ENCODE data around the gene DPF3.
A peak's percentile ranks its signal among the peaks of the same experiment; 100 is the strongest.

DPF3 gene

DNA sequence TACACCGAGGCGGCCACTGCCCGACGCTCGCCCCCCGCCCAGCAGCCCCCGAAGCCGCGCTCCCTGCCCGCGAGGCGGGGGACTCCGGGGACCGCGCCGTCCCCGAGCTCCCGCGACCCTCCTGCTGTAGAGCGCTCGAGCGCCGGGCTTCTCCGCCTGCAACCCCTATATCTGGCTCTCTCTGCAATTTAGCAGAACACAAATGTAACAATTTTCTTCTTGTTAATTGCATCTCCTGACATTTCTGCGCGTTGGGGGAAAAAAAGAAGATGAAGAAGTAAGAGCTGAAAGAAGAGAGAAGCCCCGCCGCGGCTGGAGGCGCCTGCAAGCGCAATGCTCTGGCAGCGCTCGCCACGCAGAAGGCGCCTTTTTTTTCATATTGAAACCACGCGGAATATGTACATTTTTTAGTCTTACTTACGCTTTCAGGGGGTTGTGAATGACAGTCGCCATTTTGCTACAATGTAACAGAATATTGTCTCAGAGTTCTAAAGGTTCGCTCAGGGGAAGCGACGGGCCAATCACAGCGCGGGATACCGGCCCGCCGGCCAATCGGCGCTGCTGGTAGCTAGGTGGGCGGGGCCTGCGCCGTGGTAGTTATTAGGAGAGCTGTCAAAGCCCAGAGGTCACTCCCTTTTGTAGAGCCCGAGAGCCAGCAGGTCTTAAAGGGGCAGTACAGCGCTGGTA lies at the start of gene DPF3:
DPF3 (minus strand) TSS at position 466 of the 687 bp plus-strand sequence; CDS start at position 453, 13 bp downstream.
- peak; percentile 56 for DNase-seq

DNA sequence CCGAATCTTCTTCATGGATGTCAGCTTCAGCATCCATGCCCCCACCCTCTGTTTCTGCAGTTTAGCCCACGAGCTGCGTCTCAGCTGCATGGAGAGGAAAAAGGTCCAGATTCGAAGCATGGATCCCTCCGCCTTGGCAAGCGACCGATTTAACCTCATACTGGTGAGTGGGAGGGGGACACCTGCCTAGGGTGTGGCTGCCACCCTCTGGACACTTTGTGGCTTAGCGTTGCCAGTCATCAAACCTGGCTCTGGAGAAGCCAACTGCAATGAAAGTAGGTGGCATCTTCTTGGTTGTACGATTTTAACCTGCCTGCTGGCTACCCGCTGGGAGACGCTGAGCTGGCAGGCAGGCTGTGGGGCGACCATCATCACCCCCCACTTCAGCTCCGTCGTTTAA lies 49.0 kb upstream of the DPF3 start:
- DNase-seq = no peak

DNA sequence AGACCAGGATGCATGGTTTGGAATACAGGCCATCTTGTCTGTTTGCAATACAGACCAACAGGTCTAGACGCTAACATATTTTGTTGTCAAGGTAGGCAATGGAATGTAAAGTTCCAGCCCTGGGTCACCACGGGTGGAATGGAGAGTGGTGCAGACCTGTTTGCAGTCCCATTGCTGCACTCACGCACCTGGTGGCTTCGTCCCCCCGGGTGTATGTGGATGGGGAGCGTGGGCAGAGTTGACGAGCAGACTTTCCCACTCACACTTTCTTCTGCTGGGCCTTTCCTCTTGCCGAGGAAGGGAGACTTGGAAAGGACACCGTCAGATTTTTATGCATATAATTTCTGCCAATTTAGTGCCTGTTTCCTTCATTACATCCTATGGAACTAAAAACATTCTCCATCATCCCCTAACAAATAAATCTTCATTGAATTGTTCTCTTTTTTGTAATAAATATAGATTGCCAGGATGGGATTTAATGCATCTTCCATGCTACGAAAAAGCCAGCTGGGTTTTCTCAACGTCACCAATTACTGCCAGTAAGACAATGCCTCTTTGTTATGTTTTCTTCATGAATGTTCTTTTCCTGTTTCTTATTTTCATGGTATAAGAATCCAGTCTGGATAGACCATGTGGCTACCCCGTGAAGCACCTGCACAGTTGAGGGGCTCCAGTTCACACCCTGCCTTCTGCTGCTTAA lies 47.5 kb upstream of the DPF3 start:
- DNase-seq = no peak

DNA sequence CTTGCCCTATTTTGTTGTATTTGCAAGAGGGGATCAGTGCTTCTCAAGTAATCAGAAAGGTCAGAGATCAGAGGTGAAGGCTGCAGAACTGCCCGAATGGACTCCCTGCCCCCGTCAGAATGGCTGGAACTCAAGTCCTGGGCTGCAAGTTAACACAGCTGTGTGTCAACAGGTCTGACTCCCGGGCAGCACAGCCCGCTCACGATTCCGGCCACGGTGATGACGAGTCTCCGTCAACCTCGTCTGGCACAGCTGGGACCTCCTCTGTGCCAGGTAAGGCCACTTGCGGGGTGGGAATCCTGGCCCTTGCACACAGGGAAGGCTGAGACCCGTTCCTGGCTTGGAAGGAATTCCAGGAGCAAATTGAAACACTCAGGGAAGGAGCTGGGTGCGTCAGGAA lies 45.7 kb upstream of the DPF3 start:
- no peak for DNase-seq

DNA sequence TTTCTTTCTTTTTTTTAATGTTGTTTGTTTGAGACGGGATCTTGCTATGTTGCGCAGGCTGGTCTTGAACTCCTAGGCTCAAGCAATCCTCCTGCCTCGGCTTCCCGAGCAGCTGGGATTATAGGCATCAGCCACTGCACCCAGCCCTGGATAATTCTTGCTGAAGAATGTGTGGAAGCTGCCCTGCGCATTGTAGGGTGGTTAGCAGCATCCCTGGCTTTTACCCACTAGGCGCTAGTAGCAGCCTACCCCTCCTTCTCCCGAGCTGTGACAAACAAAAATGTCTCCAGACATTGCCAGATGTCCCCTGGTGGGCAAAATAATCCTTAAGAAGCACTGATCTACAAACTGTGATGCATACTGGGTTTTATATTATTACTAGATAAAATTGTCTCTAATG lies 39.0 kb upstream of the DPF3 start:
- DNase-seq = no peak

DNA sequence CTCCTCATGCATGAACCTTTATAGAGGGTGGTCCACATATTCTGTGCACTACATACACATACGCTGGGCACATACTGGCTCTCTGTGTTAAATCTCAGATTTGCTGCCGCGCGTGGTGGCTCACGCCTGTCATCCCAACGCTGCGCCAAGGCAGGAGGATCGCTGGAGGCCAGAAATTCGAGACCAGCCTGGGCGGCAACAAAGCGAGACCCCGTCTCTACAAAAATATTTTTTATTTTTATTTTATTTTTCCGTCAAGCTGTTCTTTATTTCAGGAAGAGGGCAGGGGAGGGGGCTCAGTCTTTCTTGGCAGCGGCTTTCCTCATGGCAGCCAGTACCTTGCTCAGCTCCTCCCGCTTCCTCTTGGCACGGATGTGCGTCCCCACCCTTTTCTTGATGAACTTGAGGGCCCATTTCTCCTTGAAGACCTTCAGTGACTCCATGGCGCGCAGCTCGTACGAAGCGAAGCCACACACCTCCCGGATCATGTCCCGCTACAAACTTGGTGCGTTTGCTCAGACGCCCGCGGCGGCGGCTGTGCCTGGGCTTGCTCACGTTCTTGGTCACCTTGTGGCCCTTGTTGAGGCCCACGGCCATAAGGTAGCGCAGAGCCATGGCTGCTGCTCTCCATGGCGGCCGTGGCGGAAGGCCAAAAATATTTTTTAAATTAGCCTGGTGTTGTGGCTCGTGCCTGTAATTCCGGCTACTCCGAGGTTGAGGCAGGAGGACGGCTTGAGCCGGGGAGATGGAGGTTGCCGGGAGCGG lies 35.6 kb upstream of the DPF3 start:
- DNase-seq = no peak

DNA sequence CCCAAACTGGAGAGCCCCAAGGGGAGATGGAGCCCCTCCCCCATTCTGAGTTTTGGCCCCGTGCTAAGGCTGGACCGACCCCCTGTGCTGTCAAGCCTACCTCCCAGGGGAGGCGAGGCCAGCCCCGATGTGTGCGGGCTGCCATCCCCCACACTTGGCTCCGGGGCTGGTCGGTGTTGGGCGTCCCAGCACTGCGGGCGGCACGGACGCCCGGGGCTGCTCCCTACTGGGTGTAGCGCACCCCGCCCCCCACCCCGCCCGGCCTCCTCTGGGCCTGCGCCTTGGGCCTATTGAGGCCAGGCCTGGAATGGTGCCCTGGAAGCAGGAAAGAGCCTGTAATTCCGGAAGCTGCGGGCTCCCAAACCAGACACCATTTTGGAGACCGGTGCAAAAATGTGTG lies 35.0 kb upstream of the DPF3 start:
- DNase-seq = no peak

DNA sequence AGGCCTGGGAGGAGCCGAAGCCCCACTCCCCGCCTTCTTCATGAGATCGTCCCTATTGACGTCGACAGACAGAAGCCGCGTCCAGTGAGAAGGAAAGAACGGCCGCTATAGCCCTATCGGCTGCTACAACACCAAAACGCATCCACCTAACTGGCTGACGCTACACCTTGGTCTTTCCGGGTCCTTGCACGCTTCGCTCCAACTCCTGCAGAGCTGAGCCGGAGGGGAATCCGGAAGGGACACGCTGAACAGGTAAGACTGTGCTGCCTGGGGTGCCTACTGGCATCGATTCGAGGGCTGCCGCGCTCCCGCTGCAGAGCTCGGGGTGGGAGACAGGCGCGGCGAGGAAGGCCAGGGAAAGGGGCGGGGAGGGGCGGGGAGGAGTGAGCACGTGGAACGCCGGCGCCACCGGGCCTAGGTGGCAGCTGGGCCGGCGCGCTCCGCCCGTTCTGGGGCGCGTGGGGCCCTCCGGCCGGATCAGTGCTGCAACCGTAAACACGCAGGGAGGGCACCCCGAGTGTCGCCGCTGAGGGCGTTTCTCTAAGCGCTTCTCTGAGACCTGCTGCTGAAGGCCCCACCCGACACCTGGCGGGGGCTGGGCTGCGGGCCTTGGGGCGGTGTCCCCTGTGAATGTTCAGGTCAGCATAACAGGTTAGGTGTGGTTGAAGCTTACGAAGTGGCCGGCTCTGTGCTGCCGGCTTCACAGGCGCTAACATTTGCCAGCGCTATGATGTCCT lies 32.6 kb upstream of the DPF3 start, which contains the start of gene DCAF4:
DCAF4 (plus strand) TSS at position 173 of the 737 bp plus-strand sequence. CDS start 11,515 bp downstream, outside the sequence.
- peak; percentile 91 for DNase-seq

DNA sequence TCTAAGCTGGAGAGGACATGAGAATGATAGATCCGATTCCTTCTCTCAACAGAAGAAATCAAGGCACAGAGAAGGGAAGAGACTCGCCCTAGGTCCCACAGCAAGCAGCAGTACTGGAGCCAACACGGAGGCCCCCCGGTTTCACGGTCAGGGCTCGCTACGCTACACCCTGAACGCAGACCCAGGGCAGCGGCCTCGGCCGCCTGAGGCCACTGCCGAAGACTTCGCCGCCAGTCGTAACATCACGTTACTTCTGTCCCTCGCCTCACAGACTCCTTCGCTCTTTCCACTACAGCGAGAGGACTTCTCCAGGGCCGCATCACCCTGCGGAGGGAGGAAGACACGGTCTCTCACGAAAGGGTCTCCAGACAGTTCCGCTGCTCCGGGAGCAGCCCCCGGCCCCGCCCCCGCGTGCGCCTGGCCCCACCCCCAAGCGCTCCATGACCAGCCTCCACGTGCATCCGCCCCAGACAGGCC lies 32.0 kb upstream of the DPF3 start:
- no peak for DNase-seq

DNA sequence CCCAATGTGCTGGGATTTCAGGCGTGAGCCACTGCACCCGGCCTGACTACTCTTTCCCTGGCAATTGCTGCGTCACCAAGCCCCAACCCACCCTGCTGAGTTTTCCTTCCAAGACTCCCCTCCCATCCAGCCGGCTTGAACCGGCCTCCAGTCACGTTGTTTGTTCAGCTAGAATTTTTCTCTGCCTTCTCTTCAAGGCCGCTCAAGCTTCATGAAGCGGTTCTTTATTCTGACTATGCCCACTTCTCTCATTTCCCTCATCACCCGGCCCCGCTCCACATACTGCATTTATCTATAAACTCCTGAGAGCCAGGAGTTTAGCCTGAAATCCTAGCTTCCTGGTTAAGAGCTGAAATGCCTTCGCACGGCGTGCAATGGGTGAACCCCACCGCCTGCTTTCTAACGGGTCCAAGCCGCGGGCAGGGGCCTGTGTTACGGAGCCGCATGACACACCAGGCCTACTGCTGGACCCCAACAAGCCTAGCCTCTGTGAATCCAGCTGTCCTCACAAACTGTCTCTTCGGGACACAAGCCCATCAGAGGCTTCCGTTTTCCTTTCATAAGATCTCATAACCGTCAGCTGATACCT lies 31.4 kb upstream of the DPF3 start:
- no peak for DNase-seq

DNA sequence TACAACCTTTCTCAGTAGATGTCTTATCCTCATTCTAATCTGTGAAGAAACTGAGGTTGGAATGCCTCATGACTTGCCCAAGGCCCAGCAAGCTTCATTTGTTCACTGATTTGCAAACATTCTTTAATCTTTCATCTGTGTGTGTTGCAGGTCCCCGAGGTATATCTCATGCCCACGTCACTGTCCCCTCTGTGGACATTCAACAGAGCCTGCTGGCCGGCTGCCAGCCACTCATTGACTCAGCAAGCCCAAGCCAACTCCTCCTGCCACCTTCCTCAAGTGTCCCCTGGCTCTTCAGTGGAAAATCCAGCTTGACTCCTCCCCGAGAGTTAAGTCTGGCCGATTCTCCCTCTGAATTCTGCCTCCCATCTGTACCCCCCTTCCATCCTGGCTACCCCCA lies 30.4 kb upstream of the DPF3 start:
- no peak for DNase-seq

DNA sequence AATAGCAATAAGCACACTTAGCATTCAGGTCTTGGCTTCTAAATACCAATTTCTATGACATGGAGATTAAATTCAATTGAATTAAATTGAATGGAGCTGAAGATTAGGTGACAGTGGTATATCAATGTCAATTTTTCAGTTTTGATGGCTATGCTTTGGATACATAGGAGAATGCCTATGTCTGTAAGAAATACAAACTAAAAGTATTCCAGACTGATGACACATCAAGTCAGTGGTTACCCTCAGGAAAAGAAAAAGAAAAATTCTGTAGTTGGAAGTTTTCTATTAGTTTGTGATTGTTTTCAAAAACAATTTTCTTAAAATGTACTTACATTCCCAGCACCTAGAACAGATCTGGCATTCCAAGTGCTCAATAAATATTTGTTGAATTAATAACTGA lies 27.5 kb upstream of the DPF3 start:
- no peak for DNase-seq

DNA sequence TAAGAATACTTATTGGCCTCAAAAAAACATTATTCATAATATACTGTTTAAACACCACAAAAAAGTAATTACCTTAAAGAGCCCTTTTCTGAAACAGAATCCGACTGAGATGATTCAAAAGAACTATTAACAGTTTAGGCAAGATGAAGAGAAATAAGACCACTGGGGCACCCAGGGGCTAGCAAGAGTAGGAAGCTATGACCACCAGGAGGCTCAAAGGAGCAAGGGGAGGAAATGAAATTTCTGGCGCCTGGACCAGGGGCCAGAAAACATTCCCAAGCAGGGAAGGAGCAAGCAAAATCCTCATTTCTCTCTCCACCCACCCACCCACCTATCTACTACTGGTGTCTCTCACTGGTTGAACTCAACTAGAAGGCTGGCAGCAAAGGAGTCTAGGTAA lies 26.1 kb upstream of the DPF3 start:
- no peak for DNase-seq

DNA sequence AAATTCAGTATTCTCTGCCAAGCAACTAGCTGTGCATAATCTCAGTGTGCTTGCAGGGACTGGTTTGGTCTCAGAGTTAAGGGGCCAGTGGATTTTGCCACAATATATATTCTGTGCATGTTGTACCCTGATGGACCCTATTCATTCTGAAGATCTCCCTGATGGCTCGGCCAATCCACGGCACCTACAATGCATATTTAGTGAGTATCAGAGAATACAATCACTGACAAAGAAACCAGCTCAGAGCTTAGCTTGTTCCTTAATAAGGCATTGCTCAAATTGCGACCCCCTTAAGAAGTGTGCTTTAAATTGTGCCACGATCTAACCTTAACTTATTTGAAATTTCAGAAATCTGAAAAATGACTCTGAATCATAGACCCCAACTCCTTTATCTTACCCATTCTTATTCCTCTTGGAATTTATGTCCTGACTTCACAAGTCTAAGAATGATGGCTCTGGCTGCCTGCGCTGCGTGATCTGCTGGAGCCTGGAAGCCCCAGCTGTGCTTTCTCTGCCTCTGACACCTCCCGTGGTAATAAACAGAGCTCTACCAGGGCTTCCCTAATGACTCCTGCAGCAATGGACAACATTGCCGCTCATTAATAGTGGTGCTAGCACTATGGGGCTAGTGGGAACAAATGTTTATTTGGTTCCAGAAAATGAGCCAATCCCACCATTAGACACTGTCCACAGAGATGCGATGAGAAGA lies 23.3 kb upstream of the DPF3 start:
- no peak for DNase-seq

DNA sequence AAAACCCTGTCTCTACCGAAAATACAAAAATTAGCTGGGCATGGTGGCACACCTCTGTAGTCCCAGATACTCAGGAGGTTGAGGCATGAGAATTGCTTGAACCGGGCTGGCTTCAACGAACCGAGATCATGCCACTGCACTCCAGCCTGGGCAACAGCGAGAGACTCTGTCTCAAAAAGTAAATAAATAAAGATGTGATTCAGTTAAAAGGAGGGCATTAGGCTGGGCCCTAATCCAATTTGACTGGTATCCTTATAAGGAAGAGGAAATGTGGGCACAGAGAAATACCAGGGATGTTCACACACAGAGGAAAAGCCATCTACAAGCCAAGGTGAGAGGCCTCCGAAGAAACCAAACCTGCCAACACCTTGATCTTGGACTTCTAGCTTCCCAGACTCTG lies 22.3 kb upstream of the DPF3 start:
- DNase-seq = no peak

DNA sequence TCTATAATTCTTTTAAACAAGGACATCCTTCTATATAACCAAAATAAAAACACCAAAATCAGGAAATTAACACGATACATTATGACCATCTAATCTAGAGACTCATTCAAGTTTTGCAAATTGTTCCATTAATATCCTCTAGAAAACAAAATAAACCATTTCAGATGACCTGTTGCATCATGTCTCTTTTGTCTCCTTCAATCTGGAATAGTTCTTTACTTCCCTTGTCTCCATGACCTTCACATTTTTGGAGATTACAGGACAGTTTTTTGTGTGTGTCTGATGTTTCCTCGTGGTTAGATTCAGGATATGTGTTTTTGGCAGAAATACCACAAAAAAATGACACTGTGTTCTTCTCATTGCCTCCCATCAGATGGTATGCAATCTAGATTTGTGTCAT lies 19.9 kb upstream of the DPF3 start:
- no peak for DNase-seq

DNA sequence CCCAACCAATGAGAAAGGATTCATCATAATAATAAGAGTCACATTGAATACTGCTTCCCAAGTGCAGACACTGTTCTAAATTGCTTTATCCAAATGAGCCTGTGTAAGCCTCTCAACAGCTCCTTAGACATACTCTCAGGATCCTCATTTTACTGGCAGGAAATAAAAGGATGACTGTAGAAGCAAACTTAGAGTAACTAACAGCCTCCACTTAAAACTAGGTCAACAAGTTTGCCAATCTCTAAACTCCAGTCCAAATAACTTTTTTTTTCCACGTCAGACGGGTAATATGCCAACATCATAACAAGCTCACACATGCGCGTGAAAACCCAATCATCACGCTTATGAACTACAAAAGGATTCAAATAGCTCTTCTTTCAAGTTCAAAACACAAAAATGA lies 15.3 kb upstream of the DPF3 start:
- no peak for DNase-seq

DNA sequence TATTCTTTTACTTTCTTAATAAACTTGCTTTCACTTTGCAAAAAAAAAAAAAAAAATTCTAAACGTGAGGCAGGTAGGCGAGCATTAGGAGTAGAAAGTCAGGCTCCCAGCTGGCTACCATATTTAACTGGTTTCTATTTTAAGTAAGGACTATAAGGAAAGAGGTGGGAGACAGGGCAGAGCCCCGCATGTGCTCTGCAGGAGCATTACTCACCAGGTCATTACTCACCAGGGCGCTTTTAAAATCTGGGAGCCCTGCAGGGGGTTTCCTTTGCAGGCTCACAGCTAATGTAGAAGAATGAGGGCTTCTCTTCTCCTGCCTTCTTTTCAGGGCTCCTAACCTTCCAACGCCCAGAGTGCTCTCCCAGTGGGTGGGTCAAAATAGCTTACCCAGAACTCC lies 14.0 kb upstream of the DPF3 start:
- DNase-seq = no peak

DNA sequence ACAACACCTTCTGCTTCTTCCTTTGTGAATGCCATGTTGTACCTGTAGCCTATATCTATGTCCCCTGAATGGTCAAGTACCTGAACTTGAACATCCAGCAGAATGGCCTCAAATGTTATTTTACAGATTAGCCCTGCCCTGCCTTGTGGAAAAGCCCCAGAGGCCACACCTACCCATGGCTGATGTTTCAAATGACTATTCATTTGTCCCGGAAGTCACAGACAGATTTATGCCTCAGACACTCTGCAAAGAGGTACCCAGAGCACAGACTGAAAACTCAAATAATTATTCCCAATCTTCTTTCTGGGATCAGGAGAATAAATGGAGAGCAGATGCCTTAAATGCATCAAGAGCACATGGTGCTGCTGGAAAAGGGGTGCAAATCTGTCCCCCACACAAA lies 13.0 kb upstream of the DPF3 start:
- no peak for DNase-seq

DNA sequence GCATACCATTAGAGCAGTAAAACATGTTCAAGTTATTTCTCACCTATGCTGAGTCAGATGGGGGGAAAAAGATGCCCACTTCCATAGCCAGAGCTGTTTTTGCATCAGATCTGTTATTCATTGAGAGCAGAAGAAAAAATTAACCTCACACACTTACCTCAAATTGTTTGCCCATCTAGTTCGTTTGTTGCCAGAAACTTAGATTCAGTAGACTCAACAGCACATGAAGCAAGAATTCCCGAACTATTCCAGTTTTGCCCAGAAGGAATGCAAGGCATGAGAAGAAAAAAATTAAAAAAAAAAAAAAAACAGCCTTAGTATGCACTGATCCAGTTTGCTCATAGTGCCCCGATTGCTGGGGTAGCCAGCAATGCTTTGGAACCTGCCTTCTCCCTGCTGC lies 12.4 kb upstream of the DPF3 start:
- no peak for DNase-seq

DNA sequence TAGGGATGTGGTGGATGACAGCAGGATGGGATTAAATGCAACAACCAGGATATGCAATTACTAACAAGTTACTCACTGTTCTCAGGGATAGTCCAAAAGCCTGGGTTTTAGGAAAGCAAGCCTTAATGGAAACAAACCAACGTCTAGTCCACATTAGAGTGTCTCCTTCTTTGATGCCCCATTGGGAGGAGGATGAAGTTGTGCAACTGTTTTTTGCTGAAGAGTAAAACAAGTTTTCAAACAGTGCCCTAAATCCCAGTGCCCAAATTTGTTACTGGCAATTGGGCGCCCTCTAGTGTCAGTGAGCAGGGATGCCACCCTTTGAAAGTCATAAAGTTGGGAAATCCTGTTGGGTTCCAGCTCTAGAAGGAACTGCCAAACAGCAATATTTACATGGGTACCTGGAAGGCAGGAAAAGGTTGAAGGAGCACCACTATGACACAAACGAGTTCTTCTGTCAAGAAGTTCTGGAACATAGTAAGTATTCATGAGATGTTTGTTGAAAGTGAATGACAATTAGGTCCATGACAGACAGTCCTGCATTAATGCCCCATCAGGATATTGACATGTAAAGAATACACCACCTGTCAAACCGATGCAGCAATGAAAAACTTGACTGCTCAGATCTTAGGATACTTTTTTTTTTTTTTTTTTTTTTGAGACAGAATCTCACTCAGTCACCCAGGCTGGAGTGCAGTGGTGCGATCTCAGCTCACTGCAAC lies 11.1 kb upstream of the DPF3 start:
- no peak for DNase-seq

Data from SIG-M5 (cell line).